ENCODE measurements around the gene GLT8D1. TPM values are rescaled to one million over a fixed set of nuclear protein-coding genes. Genes with fewer than 3 reads are reported as not detected.

The GLT8D1 gene
- total RNA-seq (2022; extraction: Qiagen RNA extraction): 33.4 to 43.7 TPM (median 38.6 TPM) in 5 replicates

GRCh38 chr3:52705688-52706686 is at the start of gene GLT8D1, which contains the start of gene SPCS1:
TSS of gene GLT8D1 (minus strand) at chr3:52705791. CDS start at chr3:52700460, 5,331 bp downstream.
TSS of gene SPCS1 (plus strand) at chr3:52706106. CDS start at chr3:52706247, 141 bp downstream.

GRCh38 chr3:52685709-52686691 is 19.6 kb downstream of the GLT8D1 start, which contains the start of the genes GNL3 and PBRM1:
TSS of gene GNL3 (plus strand) at chr3:52686032. CDS start at chr3:52686093, 61 bp downstream.
TSS of gene PBRM1 (minus strand) at chr3:52685913.

Other genes starting within 250 kb of the GLT8D1 start
- 0.03 to 0.05 TPM in 2 of 5 replicates, not detected in the others for gene STAB1, start 210.5 kb downstream of the GLT8D1 start, total RNA-seq (2022; extraction: Qiagen RNA extraction)
- gene NT5DC2, start 171.9 kb downstream of the GLT8D1 start, total RNA-seq (2022; extraction: Qiagen RNA extraction): 76.1 to 109 TPM (median 105 TPM) in 5 replicates
- 59.6 to 74.1 TPM (median 64.1 TPM) in 5 replicates for gene UQCC5, start 169.2 kb downstream of the GLT8D1 start, total RNA-seq (2022; extraction: Qiagen RNA extraction)
- 9.8 to 15.1 TPM (median 14.7 TPM) in 5 replicates for gene PBRM1, start 19.9 kb downstream of the GLT8D1 start, total RNA-seq (2022; extraction: Qiagen RNA extraction)
- 91.2 to 148 TPM (median 94.3 TPM) in 5 replicates for gene GNL3, start 19.8 kb downstream of the GLT8D1 start, total RNA-seq (2022; extraction: Qiagen RNA extraction)
- 151 to 178 TPM (median 163 TPM) in 5 replicates for gene SPCS1, start 315 bp upstream of the GLT8D1 start, total RNA-seq (2022; extraction: Qiagen RNA extraction)
- gene NEK4, start 65.1 kb upstream of the GLT8D1 start, total RNA-seq (2022; extraction: Qiagen RNA extraction): 10.6 to 15.1 TPM (median 12.9 TPM) in 5 replicates
- gene ITIH1, start 71.8 kb upstream of the GLT8D1 start, total RNA-seq (2022; extraction: Qiagen RNA extraction): not detected in 5 replicates
- 0.05 TPM in 1 of 5 replicates, not detected in the others for gene ITIH3, start 89.0 kb upstream of the GLT8D1 start, total RNA-seq (2022; extraction: Qiagen RNA extraction)
- gene ITIH4, start 124.9 kb upstream of the GLT8D1 start, total RNA-seq (2022; extraction: Qiagen RNA extraction): 0.18 to 0.92 TPM (median 0.71 TPM) in 5 replicates
- 0.19 to 0.28 TPM (median 0.21 TPM) in 3 of 5 replicates, not detected in the others for gene MUSTN1, start 129.2 kb upstream of the GLT8D1 start, total RNA-seq (2022; extraction: Qiagen RNA extraction)
- gene STIMATE, start 191.8 kb upstream of the GLT8D1 start, total RNA-seq (2022; extraction: Qiagen RNA extraction): 5.8 to 9.2 TPM (median 7.7 TPM) in 5 replicates